Hematopoietic multipotent progenitor cell treated with erythropoietin and hydrocortisone succinate and interleukin-3 and kit ligand, for 4 days (in vitro differentiated cells): Measurements from ENCODE around the gene UQCRFS1.
A peak's percentile ranks its signal among the peaks of the same experiment; 100 is the strongest.
"Not testable (repeated sequence)": the region's sequence is repeated elsewhere in the genome, so short reads cannot be mapped to it uniquely, and the experiment has no call there.

ENCODE experiments used
- DNase-seq: peaks from one replicate; pipeline ENCODE4 v3.0.0-alpha.2; 2015

Gene UQCRFS1

GRCh38 chr19:29214411-29214810 is 1.5 kb upstream of the UQCRFS1 start:
- no peak for DNase-seq

DNA sequence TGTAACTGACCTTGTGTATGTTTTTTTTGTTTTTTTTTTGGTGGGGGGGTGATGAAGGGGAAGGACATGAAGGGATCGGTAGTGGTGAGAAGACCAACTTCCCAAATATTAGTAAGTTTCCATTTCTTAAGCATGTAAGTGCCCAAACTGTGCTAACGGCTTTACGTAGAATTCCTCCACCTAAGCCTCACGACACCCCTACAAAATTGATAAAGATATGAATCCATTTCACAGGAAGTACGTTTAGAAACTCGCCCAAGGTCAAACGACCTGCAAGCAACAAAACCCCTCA is 649 bp downstream of the UQCRFS1 start:
- peak; percentile 46 for DNase-seq

DNA sequence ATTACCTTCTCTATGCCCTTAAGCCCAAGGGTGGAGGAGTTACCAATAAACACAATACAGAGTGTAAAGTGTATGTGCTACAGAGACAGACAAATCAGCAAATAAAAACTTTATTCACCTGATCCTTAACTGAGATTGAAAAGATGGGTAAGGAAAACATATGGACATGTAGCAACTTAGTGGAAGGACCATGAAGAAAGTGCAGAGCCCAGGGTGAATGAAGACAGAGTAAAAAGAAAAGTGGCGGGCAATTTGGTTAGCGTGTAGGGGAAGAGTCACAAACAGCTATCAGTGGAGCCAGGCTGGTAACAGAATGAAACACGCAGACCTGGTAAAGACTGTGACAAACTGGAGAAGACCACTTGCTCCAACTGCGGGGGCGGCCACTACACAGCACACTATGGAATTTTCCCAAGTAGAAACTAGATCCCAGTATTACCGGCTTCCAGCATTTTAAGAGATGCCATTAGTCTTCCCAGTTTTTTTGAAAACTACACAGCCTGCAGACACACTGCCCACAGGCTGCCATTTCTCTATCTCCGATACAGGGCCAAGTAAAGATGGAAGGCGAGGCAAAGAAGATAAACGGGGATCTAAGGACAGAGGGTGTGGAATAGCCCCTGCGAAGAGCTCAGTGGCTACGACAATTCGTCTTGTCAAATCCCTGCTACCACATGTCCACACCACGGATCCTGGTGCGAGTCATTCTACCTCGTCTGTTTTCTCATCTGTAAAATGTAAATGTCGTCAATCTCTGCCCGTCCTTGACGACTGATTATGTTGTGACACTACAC is 1.2 kb downstream of the UQCRFS1 start:
- peak; percentile 54 for DNase-seq

DNA sequence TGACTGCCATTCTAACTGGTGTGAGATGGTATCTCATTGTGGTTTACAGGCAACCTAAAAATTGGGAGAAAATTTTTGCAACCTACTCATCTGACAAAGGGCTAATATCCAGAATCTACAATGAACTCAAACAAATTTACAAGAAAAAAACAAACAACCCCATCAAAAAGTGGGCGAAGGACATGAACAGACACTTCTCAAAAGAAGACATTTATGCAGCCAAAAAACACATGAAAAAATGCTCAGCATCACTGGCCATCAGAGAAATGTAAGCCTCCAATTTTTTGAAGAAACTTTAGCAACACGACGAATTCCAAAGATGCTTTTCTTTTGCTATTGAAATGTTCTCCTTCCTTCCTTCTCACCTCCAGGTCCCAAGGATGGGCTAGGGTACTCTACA is 1.9 kb downstream of the UQCRFS1 start:
- not testable (repeated sequence) for DNase-seq

DNA sequence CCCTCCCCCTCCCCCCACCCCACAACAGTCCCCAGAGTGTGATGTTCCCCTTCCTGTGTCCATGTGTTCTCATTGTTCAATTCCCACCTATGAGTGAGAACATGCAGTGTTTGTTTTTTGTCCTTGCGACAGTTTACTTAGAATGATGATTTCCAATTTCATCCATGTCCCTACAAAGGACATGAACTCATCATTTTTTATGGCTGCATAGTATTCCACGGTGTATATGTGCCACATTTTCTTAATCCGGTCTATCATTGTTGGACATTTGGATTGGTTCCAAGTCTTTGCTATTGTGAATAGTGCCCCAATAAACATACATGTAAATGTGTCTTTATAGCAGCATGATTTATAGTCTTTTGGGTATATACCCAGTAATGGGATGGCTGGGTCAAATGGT is 2.4 kb downstream of the UQCRFS1 start:
- DNase-seq = not testable (repeated sequence)

GRCh38 chr19:29207403-29208187 is 5.4 kb downstream of the UQCRFS1 start:
- not testable (repeated sequence) for DNase-seq

- DNase-seq = no peak
Observed at GRCh38 chr19:29206453-29206852, 6.5 kb downstream of the UQCRFS1 start.

GRCh38 chr19:29202281-29202680 is 10.7 kb downstream of the UQCRFS1 start:
- no peak for DNase-seq

- DNase-seq = peak; percentile 20
Observed at GRCh38 chr19:29201855-29202254, 11.1 kb downstream of the UQCRFS1 start.

DNA sequence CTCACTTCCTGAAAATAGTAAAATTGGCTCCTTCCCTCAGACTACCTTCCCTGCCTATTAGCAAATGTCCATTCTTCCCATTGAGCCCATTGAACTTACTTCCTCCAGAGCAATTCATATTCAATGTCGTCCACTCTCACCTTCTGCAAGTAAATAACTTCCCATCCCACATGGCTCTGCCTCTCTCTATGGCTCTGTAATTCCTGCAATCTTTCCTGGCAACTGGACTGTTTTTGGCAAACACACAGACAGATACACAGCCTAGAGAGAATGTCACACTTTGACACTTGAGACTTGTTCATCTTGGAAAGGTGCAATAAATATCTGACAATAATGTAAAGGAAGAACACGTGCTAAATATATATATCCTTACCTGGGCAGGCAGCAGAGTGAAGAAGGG is 18.3 kb downstream of the UQCRFS1 start:
- no peak for DNase-seq

DNA sequence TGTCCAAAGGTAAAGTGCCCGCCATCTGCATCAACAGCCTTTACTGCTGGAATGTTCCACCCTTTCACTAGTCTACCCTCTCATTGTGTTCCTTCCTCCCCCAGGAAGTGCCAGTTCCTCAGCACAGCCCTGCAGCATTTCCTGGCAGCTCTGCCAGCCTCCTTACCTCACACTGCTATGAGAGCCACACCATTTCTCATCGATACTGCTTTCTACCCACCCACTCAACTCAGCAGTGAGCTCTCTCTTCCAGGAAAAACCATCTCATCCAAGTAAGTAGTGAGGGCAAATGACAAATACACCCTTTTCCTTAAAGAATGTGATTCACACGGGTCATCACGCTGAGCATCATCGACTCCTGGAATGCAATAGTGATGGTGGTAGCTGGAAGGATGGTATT is 19.8 kb downstream of the UQCRFS1 start:
- no peak for DNase-seq

GRCh38 chr19:29191005-29191404 is 21.9 kb downstream of the UQCRFS1 start:
- no peak for DNase-seq

- no peak for DNase-seq
Observed at GRCh38 chr19:29189033-29189360, 24.0 kb downstream of the UQCRFS1 start.

DNA sequence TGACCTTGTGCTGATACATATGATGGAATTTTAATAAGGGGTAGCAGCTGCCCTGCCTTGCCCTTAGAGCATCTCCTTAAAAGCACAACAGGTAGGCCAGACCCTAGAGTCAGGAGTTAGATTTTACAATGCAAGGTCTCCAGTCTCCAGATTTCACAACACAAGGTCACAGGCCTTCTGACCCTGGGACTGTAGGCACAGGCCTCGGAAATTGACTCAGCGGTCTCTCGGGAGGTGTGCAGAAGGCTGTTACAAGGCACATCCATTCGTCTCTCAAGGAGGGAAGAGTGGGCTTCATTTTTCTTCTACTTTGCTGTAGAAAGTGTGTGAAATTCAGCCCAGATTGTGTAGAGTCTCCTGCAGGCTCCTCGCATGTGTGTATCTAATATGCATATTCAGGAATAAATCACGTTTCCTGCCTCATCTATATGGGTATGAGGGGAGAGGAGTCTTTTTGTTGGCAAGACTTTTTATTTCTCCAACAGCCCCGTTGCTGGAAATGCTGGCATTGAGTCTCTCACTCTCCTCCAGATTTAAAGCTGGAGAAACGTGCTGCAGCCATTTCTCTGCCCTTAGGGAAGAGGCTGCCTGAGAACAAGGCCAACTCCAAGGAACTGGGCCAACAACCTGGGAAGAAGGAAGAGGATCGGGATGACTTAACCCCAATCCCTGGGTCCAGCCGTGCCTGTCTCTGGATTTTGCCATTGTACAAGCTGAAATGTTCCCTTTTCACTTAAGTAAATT is 24.5 kb downstream of the UQCRFS1 start:
- DNase-seq = no peak

DNA sequence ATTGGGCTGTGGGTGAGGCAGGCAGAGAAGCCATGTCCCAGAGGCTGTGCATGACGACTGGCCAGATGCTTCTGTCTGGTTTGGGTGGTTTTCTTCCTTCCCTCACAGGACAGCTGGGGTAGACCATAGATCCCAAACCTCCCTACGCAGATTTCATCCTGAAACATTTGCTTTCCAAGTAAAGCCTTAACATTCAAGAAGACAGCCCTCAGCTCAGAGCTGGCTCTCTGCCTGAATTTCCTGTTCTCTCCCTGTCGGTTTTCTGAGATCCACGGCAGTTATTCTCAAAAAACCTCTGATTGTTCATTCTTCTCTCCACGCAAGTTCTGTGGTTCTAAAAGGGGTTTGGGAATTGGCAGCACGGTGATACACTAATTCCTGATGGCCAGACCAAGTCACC is 25.3 kb downstream of the UQCRFS1 start:
- no peak for DNase-seq

- DNase-seq = no peak
Observed at GRCh38 chr19:29185427-29185826, 27.5 kb downstream of the UQCRFS1 start.

- no peak for DNase-seq
Observed at GRCh38 chr19:29176981-29177754, 35.8 kb downstream of the UQCRFS1 start.

GRCh38 chr19:29173896-29174295 is 39.1 kb downstream of the UQCRFS1 start:
- DNase-seq = no peak

DNA sequence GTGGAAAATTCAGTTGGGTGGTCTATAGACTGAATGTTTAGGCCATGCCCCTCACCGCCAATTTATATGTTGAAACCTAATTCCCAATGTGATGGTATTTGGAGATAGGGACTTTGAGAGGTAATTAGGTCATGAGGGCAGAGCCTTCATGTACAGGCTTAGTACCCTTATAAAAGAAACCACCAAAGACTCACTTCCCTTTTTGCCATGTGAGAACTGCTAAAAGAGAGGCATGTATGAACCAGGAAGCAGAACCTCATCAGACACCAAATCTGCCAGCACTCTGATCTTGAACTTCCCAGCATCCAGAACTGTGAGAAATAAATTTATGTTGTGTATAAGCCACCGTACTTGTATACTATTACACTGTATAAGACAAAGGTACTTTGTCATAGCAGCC is 40.6 kb downstream of the UQCRFS1 start:
- peak; percentile 15 for DNase-seq

- DNase-seq = no peak
Observed at GRCh38 chr19:29171525-29171924, 41.4 kb downstream of the UQCRFS1 start.

GRCh38 chr19:29170554-29170953 is 42.4 kb downstream of the UQCRFS1 start:
- DNase-seq = no peak

GRCh38 chr19:29162694-29163093 is 50.3 kb downstream of the UQCRFS1 start:
- DNase-seq = no peak

GRCh38 chr19:29155683-29156082 is 57.3 kb downstream of the UQCRFS1 start:
- no peak for DNase-seq
